Activated T-cell treated with anti-CD3 and anti-CD28 coated beads, Interleukin-2, amount 50 U/mL, for 4 hours (primary cell): ENCODE measurements around the gene NEU4. TPM values are rescaled to one million over a fixed set of nuclear protein-coding genes. Genes with fewer than 3 reads are reported as not detected.
"Not testable (repeated sequence)": the region's sequence is repeated elsewhere in the genome, so short reads cannot be mapped to it uniquely, and the experiment has no call there.

Source experiments
- ATAC-seq, 2 donors: fragments of 200-7000 bp; cut with Tn5 transposase; one replicate each; pipeline ENCODE4 v1.10.0; 2021
- DNase-seq: peaks from one replicate; pipeline ENCODE4 v3.0.0-alpha.2; 2020
- H3K27me3 Mint-ChIP-seq: one replicate; pipeline ENCODE4 v1.8.0; 2021; ENCODE audit warnings: low read depth, mixed read lengths
- H3K36me3 Mint-ChIP-seq: one replicate; pipeline ENCODE4 v1.8.0; 2022; ENCODE audit warnings: mixed read lengths; ENCODE audit not compliant: insufficient read depth
- H3K4me1 Mint-ChIP-seq: one replicate; pipeline ENCODE4 v1.8.0; 2021; ENCODE audit warnings: low read depth, mixed read lengths
- H3K4me3 Mint-ChIP-seq: one replicate; pipeline ENCODE4 v1.8.0; 2021; ENCODE audit warnings: mild to moderate bottlenecking, moderate library complexity, mixed read lengths
- H3K9me3 Mint-ChIP-seq: one replicate; pipeline ENCODE4 v1.8.0; 2021; ENCODE audit warnings: mixed read lengths
- total RNA-seq, 3 donors: library from RNA; stranded (reverse); gene quantifications; one replicate each; pipeline ENCODE4 v1.2.1, GENCODE V29; 2021

Gene NEU4
- total RNA-seq, 3 donors from 2014 or later: 0.65 TPM; not detected in 2

GRCh38 chr2:241771286-241772062, 37.5 kb upstream of the NEU4 start:
- Mint-ChIP-seq H3K9me3 (no peaks in the 10 kb centered on the region), H3K4me1 (peaks cover 12% of the 10 kb centered on the region), H3K4me3 (peak overlapping the region; percentile 48), H3K27me3 (no peaks in the 10 kb centered on the region), H3K36me3 (no peaks in the 10 kb centered on the region)
- DNase-seq (no peak), ATAC-seq (no peak)

- H3K4me3 Mint-ChIP-seq: peak overlapping the region; percentile 48
- ATAC-seq (peak in 1 of 2 donors; percentile 22), DNase-seq (no peak)
- peaks cover 12% of the 10 kb centered on the region for H3K4me1 Mint-ChIP-seq
- no peaks in the 10 kb centered on the region for H3K36me3 Mint-ChIP-seq
- no peaks in the 10 kb centered on the region for H3K9me3 Mint-ChIP-seq
- no peaks in the 10 kb centered on the region for H3K27me3 Mint-ChIP-seq
Measured at GRCh38 chr2:241772063-241772499, 36.9 kb upstream of the NEU4 start.

GRCh38 chr2:241773511-241774418, 35.2 kb upstream of the NEU4 start:
- Mint-ChIP-seq H3K27me3 (no peaks in the 10 kb centered on the region), H3K4me3 (no peak overlapping the region), H3K36me3 (no peaks in the 10 kb centered on the region), H3K4me1 (peaks cover 12% of the 10 kb centered on the region), H3K9me3 (no peaks in the 10 kb centered on the region)
- DNase-seq (no peak), ATAC-seq (no peak)

- Mint-ChIP-seq H3K27me3 (no peaks in the 10 kb centered on the region), H3K4me1 (peaks cover 12% of the 10 kb centered on the region), H3K9me3 (no peaks in the 10 kb centered on the region), H3K36me3 (no peaks in the 10 kb centered on the region), H3K4me3 (no peak overlapping the region)
- ATAC-seq (no peak), DNase-seq (no peak)
Measured at GRCh38 chr2:241774419-241775222, 34.4 kb upstream of the NEU4 start.

DNA sequence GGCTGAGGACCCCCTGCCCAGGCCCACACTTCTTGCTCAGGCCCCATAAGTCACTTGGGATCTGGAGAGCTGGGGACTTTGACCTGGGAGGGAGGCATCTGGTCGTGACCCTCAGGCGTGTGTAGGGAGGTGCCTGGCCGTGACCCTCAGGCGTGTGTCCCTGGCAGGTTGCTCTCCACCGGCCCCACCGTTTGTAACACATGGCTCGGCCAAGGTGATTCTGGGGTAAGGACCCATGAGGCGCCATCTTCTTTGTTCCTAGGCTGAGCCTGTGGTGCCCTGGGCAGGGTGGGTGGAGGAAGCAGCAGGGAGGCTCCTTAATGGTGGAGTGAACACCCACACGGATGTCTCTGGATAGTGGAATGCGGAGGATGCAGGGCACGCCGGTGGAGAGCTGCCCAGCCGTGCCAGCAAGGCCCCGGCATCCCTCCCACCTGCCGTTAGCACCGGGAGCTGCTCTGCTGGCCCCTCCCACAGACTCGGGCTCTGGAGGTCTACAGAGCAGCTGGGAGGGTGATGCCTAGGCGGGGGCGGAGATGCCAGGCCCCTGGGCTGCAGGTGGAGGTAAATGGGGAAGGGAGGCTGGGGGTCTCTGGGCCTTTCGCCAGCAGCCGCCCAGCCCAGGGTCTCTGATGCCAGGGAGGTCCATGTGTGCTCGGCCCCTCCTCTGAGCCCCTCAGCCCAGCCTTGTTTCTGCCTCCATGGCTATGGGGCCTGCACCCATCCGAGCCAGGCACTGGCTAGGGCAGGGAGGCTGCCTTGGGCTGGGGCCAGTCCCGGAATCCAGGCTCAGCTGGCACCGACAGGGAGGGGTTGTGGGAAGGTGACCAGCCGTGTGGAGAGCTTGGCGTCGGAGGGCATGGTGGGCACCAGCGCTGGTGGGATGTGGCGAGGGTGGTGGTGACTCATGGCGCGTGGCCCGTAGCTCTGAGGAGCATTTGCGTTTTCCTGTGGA, 33.5 kb upstream of the NEU4 start:
- Mint-ChIP-seq H3K4me3 (no peak overlapping the region), H3K4me1 (peaks cover 12% of the 10 kb centered on the region), H3K36me3 (no peaks in the 10 kb centered on the region)

GRCh38 chr2:241776336-241777169, 32.4 kb upstream of the NEU4 start, which contains the start of gene GAL3ST2:
Gene GAL3ST2 (plus strand): TSS chr2:241776822. CDS start chr2:241776956, 134 bp downstream.
- no peak for ATAC-seq
- peaks cover 12% of the 10 kb centered on the region for H3K4me1 Mint-ChIP-seq
- no peaks in the 10 kb centered on the region for H3K36me3 Mint-ChIP-seq
- DNase-seq: no peak
- no peaks in the 10 kb centered on the region for H3K27me3 Mint-ChIP-seq
- no peak within 1 kb of the TSS for H3K4me3 Mint-ChIP-seq
- peaks cover 4% of the 10 kb centered on the region for H3K9me3 Mint-ChIP-seq

More for the DNA sequence above, 33.5 kb upstream of the NEU4 start:
- DNase-seq (no peak), ATAC-seq (no peak)
- H3K27me3 Mint-ChIP-seq: no peaks in the 10 kb centered on the region
- H3K9me3 Mint-ChIP-seq: no peaks in the 10 kb centered on the region

DNA sequence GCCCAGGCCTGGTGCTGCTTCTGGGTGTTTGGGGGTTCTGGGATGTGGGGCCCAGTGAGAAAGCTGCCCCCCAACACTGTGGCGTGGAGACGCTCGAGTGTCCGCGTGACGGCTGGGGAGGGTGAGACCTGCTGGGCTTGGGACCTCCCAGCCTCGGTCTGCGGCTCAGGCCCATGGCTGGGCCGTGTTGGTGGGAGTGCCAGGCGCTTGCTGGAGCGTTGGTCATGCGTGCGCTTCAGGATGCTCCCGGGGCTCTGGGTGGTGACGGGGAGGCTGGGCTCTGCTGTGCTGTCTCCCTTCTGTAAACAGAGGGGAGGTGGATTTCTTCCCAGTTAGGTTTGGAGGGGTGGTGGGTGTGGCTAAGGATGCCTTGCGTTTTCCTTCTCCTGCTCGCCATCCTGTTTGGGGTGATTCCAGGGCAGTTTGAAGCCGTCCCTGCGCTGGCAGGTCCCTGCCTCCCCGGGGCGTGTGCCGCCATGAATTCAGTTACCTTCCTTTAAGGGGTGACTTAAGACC, 31.8 kb upstream of the NEU4 start:
- DNase-seq (no peak), ATAC-seq (no peak)
- Mint-ChIP-seq H3K36me3 (no peaks in the 10 kb centered on the region), H3K4me1 (peaks cover 7% of the 10 kb centered on the region), H3K27me3 (no peaks in the 10 kb centered on the region), H3K9me3 (peaks cover 4% of the 10 kb centered on the region), H3K4me3 (no peak overlapping the region)

DNA sequence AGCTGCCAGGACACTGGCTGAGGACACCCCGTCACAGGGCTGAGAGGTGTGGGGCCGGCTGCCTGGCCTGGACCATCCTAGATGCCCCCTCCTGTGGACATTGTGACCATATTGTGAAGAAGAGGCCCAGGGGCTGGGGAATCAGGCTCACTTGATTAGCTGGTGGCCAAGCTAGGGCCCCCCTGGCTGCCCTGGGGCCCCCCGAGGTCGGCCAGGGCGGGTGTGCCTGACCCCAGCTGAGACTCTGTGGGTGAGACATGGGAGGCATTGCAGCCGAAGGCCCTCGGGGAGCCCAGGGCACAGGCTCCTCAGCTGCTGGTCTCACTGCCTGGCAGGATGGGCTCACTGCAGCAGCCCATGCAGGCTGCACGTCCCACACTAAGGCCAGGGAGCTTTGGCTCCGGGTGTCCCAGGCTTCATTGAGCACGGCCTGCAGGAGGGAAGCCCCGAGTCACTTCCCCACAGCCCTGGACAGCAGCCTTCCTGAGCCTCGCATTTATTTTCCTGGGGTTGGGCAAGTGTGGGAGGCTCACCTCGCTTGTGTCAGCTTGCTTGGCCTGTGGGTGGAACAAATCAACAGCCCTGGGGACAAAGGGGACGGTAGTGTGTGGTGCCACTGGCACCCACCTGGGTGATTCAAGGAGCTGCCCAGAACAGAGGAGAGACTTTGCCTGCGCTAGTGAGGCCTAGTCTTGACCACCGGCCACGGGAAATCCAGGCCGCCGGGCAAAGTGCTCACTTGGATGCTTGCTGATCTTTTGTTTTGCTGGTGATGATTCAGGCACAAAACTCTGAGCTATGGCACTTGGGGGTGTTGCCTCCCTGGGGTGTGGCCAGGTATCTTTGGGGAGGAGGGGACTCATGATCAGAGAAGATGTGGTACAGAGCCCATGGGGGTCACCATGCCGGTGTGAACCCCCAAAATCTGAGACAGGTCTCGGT, 31.0 kb upstream of the NEU4 start:
- ATAC-seq (no peak), DNase-seq (no peak)
- Mint-ChIP-seq H3K4me3 (no peak overlapping the region), H3K9me3 (peaks cover 4% of the 10 kb centered on the region), H3K4me1 (peaks cover 2% of the 10 kb centered on the region), H3K27me3 (no peaks in the 10 kb centered on the region), H3K36me3 (no peaks in the 10 kb centered on the region)

DNA sequence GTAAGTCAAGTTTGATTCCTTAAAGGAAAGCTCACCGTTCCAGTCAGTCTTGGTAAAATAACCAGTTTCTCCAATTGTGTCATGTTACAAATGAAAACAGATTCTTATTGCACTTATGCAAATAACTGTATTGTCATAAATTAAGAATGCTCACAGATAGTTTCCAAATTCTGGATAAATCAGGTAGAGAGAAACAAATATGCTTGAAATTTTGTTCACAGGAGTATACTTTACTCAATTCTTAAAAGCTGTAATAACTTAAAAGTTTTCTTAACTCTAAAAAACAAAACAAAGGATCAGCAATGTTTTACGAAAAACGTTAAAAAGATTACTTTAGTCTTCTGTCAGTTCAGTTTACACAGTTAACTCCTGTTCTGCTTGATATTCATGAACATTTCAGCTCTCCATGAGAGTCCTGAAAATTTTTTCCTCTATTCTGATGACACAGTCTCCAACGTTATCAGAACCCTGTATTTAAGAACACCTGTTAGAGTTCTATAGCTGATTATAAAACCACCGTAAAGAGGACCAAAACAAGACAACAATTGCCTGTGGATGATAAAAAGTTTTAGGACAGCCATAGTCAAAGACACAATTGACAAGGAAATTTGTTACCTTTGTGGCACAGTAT, 27.9 kb upstream of the NEU4 start:
- peaks cover 4% of the 10 kb centered on the region for H3K9me3 Mint-ChIP-seq
- DNase-seq (no peak), ATAC-seq (no peak)
- no peak overlapping the region for H3K4me3 Mint-ChIP-seq
- H3K4me1 Mint-ChIP-seq: no peaks in the 10 kb centered on the region
- H3K27me3 Mint-ChIP-seq: no peaks in the 10 kb centered on the region
- H3K36me3 Mint-ChIP-seq: no peaks in the 10 kb centered on the region

DNA sequence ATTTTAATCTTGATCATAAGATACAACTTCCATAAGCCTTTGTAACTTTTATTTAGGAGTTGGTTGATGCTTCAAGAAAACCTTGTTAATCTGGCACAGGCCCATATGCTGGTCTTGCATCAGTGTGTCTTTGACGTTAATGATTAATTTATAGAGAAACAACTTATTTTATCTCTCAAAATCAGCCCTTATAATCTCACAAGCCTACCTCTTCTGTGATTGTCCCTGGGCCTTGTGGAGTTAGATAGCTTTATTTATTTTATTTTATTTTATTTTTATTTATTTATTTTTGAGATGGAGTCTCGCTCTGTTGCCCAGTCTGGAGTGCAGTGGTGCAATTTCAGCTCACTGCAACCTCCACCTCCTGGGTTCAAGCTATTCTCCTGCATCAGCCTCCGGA, 26.9 kb upstream of the NEU4 start:
- DNase-seq, H3K9me3 Mint-ChIP-seq, ATAC-seq, H3K4me3 Mint-ChIP-seq, H3K4me1 Mint-ChIP-seq, H3K27me3 Mint-ChIP-seq, H3K36me3 Mint-ChIP-seq: not testable (repeated sequence)

DNA sequence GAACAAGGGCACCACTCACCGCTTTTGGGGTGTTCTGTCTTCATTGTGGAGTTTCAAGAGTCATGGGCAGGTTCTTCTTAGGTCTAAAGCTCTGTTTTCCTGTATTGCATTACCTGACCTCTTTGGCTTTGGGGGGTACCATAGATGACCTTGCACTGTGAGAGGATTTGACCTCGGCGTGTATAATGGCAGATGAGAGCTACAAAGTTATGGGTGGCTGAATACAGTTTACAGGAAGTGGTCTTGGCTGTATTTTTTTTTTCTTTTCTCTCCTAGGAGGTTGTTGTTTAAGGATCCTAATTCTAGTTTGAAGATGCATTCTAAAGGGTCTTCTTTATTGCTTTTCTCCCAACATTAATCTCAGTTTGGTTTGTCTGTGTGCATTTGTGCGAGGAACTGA, 20.9 kb upstream of the NEU4 start:
- ATAC-seq (no peak), DNase-seq (no peak)
- no peaks in the 10 kb centered on the region for H3K27me3 Mint-ChIP-seq

More for the DNA sequence above, 20.9 kb upstream of the NEU4 start:
- H3K9me3 Mint-ChIP-seq: no peaks in the 10 kb centered on the region
- no peaks in the 10 kb centered on the region for H3K36me3 Mint-ChIP-seq
- H3K4me1 Mint-ChIP-seq: peaks cover 19% of the 10 kb centered on the region
- no peak overlapping the region for H3K4me3 Mint-ChIP-seq
